Measurements from ENCODE around the gene KLHL42.

The KLHL42 gene

GRCh38 chr12:27781680-27782079, 1.6 kb downstream of the KLHL42 start:
- DNase-seq: no peak

GRCh38 chr12:27782481-27782880, 2.4 kb downstream of the KLHL42 start:
- no peak for DNase-seq

GRCh38 chr12:27785882-27786570, 6.0 kb downstream of the KLHL42 start:
- no peak for DNase-seq

- DNase-seq: no peak
These were observed 7.5 kb downstream of the KLHL42 start for GRCh38 chr12:27787559-27787958.

- no peak for DNase-seq
These were observed 10.1 kb downstream of the KLHL42 start for GRCh38 chr12:27790179-27790578.

- DNase-seq: no peak
These were observed 15.0 kb downstream of the KLHL42 start for GRCh38 chr12:27794818-27795584.

- no peak for DNase-seq
These were observed 16.1 kb downstream of the KLHL42 start for GRCh38 chr12:27796128-27796527.

- DNase-seq: no peak
These were observed 17.4 kb downstream of the KLHL42 start for GRCh38 chr12:27797301-27798025.

- DNase-seq: no peak
These were observed 20.8 kb downstream of the KLHL42 start for GRCh38 chr12:27800819-27801218.

- DNase-seq: no peak
These were observed 21.6 kb downstream of the KLHL42 start for GRCh38 chr12:27801630-27802029.

- DNase-seq: no peak
These were observed 22.5 kb downstream of the KLHL42 start for GRCh38 chr12:27802511-27802910.

- no peak for DNase-seq
These were observed 22.9 kb downstream of the KLHL42 start for GRCh38 chr12:27802936-27803335.

GRCh38 chr12:27805238-27805637, 25.2 kb downstream of the KLHL42 start:
- DNase-seq: no peak

- DNase-seq: no peak
These were observed 26.2 kb downstream of the KLHL42 start for GRCh38 chr12:27806259-27806658.

- DNase-seq: no peak
These were observed 27.1 kb downstream of the KLHL42 start for GRCh38 chr12:27807063-27807703.

- no peak for DNase-seq
These were observed 28.8 kb downstream of the KLHL42 start for GRCh38 chr12:27808841-27809240.

- DNase-seq: no peak
These were observed 30.7 kb downstream of the KLHL42 start for GRCh38 chr12:27810756-27811155.

- no peak for DNase-seq
These were observed 32.5 kb downstream of the KLHL42 start for GRCh38 chr12:27812502-27812901.

- DNase-seq: no peak
These were observed 34.4 kb downstream of the KLHL42 start for GRCh38 chr12:27814411-27814810.

GRCh38 chr12:27814851-27815591, 35.0 kb downstream of the KLHL42 start:
- no peak for DNase-seq

GRCh38 chr12:27817766-27818165, 37.7 kb downstream of the KLHL42 start:
- DNase-seq: no peak

- no peak for DNase-seq
These were observed 38.4 kb downstream of the KLHL42 start for GRCh38 chr12:27818401-27818918.

Data from kidney glomerular epithelial cell (primary cell).